BJ (cell line): ENCODE results near the gene SCARF2. TPM values are rescaled to one million over a fixed set of nuclear protein-coding genes. Genes with fewer than 3 reads are reported as not detected.
A peak's percentile ranks its signal among the peaks of the same experiment; 100 is the strongest.

ENCODE experiments used
- CTCF ChIA-PET: fragments of 350-600 bp; formaldehyde crosslinking; extraction: SDS; loops from one replicate; lab custom pipeline; 2021; ENCODE audit warnings: antibody characterized with exemption, inconsistent platforms; lab: Yijun Ruan, JAX
- POLR2A ChIA-PET: fragments of 300-600 bp; sonication (Branson Sonifier 250); formaldehyde crosslinking; extraction: SDS; loops from one replicate; lab custom pipeline; 2021; ENCODE audit warnings: antibody characterized with exemption; lab: Charles Lee
- DNase-seq: peaks from one replicate; pipeline ENCODE4 v3.0.0-alpha.2; 2011; ENCODE audit warnings: low read depth
- H3K27me3 ChIP-seq: 2 replicates; pipeline ENCODE4 v1.6.0; 2011; ENCODE audit warnings: low read length; ENCODE audit not compliant: control insufficient read depth, insufficient read depth
- H3K36me3 ChIP-seq: 2 replicates; pipeline ENCODE4 v1.5.1; 2011; ENCODE audit warnings: low read length; ENCODE audit not compliant: control insufficient read depth, insufficient read depth
- H3K4me3 ChIP-seq: 2 replicates; pipeline ENCODE4 v1.5.1; 2011; ENCODE audit warnings: low read depth, mild to moderate bottlenecking, control low read depth, low read length
- CTCF ChIP-seq: IDR thresholded peaks from 2 replicates; pipeline ENCODE4 v1.5.1; 2011; ENCODE audit warnings: low read depth, mild to moderate bottlenecking, control low read depth, inconsistent platforms, low read length, moderate library complexity; ENCODE audit not compliant: insufficient read depth
- polyA plus RNA-seq: library from polyadenylated mRNA; depleted of rRNA; stranded (reverse); fragments of >200 nt; gene quantifications from 2 replicates; pipeline ENCODE4 v1.2.3, GENCODE V29; 2011

Gene SCARF2
- polyA plus RNA-seq, 1 experiment, result 28.8 TPM

DNA sequence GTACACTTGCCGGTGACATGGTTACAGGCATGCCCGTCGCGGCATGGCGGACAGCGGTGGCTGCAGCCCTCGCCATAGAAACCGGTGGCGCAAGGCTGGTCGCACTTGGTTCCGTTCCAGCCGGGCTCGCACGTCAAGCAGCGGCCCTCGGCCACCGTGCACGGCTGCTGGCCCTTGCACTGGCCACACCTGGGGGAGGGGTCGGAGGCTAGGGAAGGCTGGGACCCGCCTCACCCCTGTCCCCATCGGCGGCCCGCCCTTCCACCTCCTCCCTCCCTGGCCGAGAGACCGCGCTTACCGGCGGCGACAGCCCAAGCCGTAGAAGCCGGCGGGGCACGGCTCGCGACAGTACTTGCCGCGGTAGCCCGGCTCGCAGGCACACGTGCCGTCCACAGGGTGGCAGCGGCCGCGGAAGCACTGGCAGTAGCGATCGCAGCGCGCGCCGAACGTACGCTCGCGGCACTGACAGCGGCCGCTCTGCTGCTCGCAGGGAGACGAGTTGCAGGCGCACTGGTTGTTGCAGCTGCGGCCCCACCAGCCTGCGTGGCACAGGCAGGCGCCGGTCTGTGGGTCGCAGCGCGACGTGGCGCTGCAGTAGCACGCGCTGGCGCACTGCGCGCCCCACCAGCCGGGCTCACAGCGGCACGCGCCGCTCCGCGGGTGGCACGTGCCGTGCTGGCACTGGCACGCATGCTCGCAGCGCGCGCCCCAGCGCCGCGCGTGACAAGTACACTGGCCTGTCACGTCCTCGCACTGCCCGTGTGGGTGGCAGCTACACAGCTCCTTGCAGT lies 6.7 kb downstream of the SCARF2 start:
- H3K36me3 ChIP-seq, result peaks cover 32% of the 10 kb centered on the region
- DNase-seq, result no peak
- CTCF ChIA-PET, result no interaction called here
- peak; percentile 32 for TF ChIP-seq CTCF
- H3K4me3 ChIP-seq, result no peak overlapping the region
- no peaks in the 10 kb centered on the region for H3K27me3 ChIP-seq
- POLR2A ChIA-PET, result no interaction called here

- no peak for DNase-seq
- ChIA-PET CTCF (interaction anchor here (0.7 to 1.1 kb wide), 2 partner anchors 8 to 9 kb away, joined by 3 to 4 read pairs; no protein-coding TSS in a partner anchor), POLR2A (no interaction called here)
- peaks cover 34% of the 10 kb centered on the region for H3K36me3 ChIP-seq
- TF ChIP-seq CTCF, result no peak
- H3K27me3 ChIP-seq, result no peaks in the 10 kb centered on the region
- H3K4me3 ChIP-seq, result no peak overlapping the region
These were observed 7.4 kb downstream of the SCARF2 start for GRCh38 chr22:20430101-20430719.

- Histone ChIP-seq H3K36me3 (peaks cover 36% of the 10 kb centered on the region), H3K4me3 (no peak overlapping the region), H3K27me3 (no peaks in the 10 kb centered on the region)
- no peak for DNase-seq
- TF ChIP-seq CTCF, result no peak
- ChIA-PET POLR2A (interaction anchor here (0.6 kb wide), 1 partner anchor 35 kb away, joined by 11 read pairs; the partner anchor contains the start of gene ZNF74), CTCF (interaction anchor here (0.7 to 1.1 kb wide), 2 partner anchors 8 to 9 kb away, joined by 3 to 4 read pairs; no protein-coding TSS in a partner anchor)
These were observed 8.1 kb downstream of the SCARF2 start for GRCh38 chr22:20429254-20430100.

DNA sequence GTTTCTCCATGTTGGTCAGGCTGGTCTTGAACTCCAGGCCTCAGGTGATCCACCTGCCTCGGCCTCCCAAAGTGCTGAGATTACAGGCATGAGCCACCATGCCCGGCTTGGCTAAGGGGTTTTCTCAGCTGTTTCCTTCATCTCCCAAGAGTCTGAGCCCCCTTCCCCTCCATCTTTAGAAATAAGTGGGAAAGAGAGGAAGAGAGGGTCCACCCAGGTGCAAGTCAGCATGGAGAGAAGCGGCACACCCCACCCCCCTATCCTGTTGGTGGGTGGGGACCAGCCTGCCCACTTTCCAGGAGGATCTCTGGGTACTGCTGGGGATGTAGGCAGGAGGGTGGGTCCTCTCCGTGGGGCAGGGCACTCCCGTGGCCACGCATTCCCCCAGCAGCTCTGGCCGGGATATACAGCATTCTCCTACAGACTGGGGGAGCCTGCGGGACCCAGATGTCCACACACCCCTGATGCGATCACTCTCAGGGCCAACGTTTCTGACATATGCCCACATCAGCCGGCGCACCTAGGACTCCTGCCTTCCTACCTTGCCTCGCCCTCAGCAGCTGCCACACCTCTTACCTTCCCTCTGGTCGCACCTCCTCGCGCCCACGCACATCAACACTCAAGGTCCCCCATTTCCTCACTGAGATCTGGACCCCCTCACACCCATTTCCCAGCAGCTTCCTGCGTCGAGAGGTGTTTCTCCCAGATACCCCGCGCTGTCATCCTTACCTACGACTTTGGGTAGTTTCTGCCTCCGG lies 8.9 kb downstream of the SCARF2 start:
- POLR2A ChIA-PET, result interaction anchor here (0.6 kb wide), 1 partner anchor 34 kb away, joined by 11 read pairs; the partner anchor contains the start of gene ZNF74
- Histone ChIP-seq H3K36me3 (peaks cover 35% of the 10 kb centered on the region), H3K27me3 (no peaks in the 10 kb centered on the region), H3K4me3 (no peak overlapping the region)
- TF ChIP-seq CTCF, result no peak
- no peak for DNase-seq
- CTCF ChIA-PET, result interaction anchor here (1.1 kb wide), 1 partner anchor 28 kb away, joined by 3 read pairs; no protein-coding TSS in a partner anchor
